HCT116 (cell line): ENCODE results near the gene OTOGL. TPM values are rescaled to one million over a fixed set of nuclear protein-coding genes. Genes with fewer than 3 reads are reported as not detected.

Source experiments
- ATAC-seq: fragments of 200-7000 bp; cut with Tn5 transposase; 2 replicates; pipeline ENCODE4 v1.9.1; 2020; ENCODE audit warnings: mild to moderate bottlenecking, moderate library complexity
- BruUV-seq: library from RNA; stranded (reverse); fragments of 400-500 nt; replicated peaks from 2 replicates; lab custom pipeline; 2021; lab: Mats Ljungman, UMichigan
- CTCF ChIA-PET: fragments of 300-600 bp; sonication (Branson Sonifier 250); formaldehyde crosslinking; loops from one replicate; lab custom pipeline; 2021; ENCODE audit warnings: antibody characterized with exemption; lab: Charles Lee
- POLR2A ChIA-PET: fragments of 300-600, 350-600 bp; sonication (Branson Sonifier 250); formaldehyde crosslinking; loops from one replicate; lab custom pipeline; 2021; ENCODE audit warnings: antibody characterized with exemption; lab: Charles Lee
- RAD21 ChIA-PET, 2 experiments: fragments of 300-600 bp; sonication (Branson Sonifier 250); formaldehyde crosslinking; loops; one replicate each; lab custom pipeline; 2023; ENCODE audit warnings: low total read pairs in 2 of 2; ENCODE audit not compliant: uncharacterized antibody in 2 of 2, unreplicated experiment in 2 of 2, low non-redundant PET in 1 of 2; lab: Charles Lee
- DNase-seq: peaks from one replicate; pipeline ENCODE4 v3.0.0-alpha.2; 2010; ENCODE audit warnings: low read depth, low spot score
- H2AFZ ChIP-seq: fragments of 200-600 bp; shearing (Covaris generic), sonication (generic); 2 replicates; pipeline ENCODE4 v1.6.1; 2017; ENCODE audit warnings: low read depth, mixed run types, mixed read lengths, antibody characterized with exemption, low read length; ENCODE audit not compliant: poor library complexity, severe bottlenecking
- H3K27ac ChIP-seq: 2 replicates; pipeline ENCODE4 v1.5.1; 2012; ENCODE audit warnings: low read depth, low read length
- H3K27me3 ChIP-seq: fragments of 200-600 bp; sonication (generic); 2 replicates; pipeline ENCODE4 v1.6.1; 2016; ENCODE audit warnings: mixed run types, low read length, mixed read lengths; ENCODE audit not compliant: insufficient read depth
- H3K36me3 ChIP-seq, 2 experiments: fragments of 200-500 bp in 1 of 2; fragments of 200-600 bp in 1 of 2; sonication (Bioruptor generic) in 1 of 2; sonication (generic) in 1 of 2; 2 replicates each; pipeline versions ENCODE4 v1.5.1 to v1.6.1; 2014 to 2016; ENCODE audit warnings: low read length in 2 of 2, inconsistent platforms in 1 of 2, mixed read lengths in 1 of 2, mixed run types in 1 of 2; ENCODE audit not compliant: insufficient read depth in 2 of 2, control insufficient read depth in 1 of 2
- H3K4me1 ChIP-seq, 2 experiments: fragments of 200-600 bp in 1 of 2; sonication (generic) in 1 of 2; 2 replicates each; pipeline versions ENCODE4 v1.5.1 to v1.6.1; 2012 to 2017; ENCODE audit warnings: low read length in 2 of 2, inconsistent platforms in 1 of 2, mild to moderate bottlenecking in 1 of 2, mixed read lengths in 1 of 2, mixed run types in 1 of 2, moderate library complexity in 1 of 2; ENCODE audit not compliant: insufficient read depth in 2 of 2, control insufficient read depth in 1 of 2
- H3K4me2 ChIP-seq: fragments of 200-600 bp; sonication (generic); 2 replicates; pipeline ENCODE4 v1.6.1; 2017; ENCODE audit warnings: mixed run types, low read length, mixed read lengths
- H3K4me3 ChIP-seq, 2 experiments: fragments of 200-600 bp in 1 of 2; sonication (generic) in 1 of 2; replicated peaks in 1 of 2; 2 replicates each; pipeline ENCODE4 v1.5.1; 2011 to 2016; ENCODE audit warnings: low read length in 2 of 2, control low read depth in 1 of 2, low read depth in 1 of 2, mild to moderate bottlenecking in 1 of 2, mixed read lengths in 1 of 2, mixed run types in 1 of 2
- H3K79me2 ChIP-seq: fragments of 200-600 bp; sonication (generic); 2 replicates; pipeline ENCODE4 v1.6.1; 2017; ENCODE audit warnings: mild to moderate bottlenecking, mixed run types, low read length, moderate library complexity, mixed read lengths; ENCODE audit not compliant: insufficient read depth
- H3K9ac ChIP-seq: fragments of 200-600 bp; sonication (generic); 2 replicates; pipeline ENCODE4 v1.6.1; 2016; ENCODE audit warnings: low read length, mixed read lengths
- H3K9me2 ChIP-seq: fragments of 200-600 bp; sonication (generic), shearing (Covaris generic); 2 replicates; pipeline ENCODE4 v1.6.1; 2017; ENCODE audit warnings: mixed run types, mild to moderate bottlenecking, moderate library complexity; ENCODE audit not compliant: insufficient read depth
- H3K9me3 ChIP-seq, 2 experiments: fragments of 200-500 bp in 1 of 2; fragments of 200-600 bp in 1 of 2; sonication (Bioruptor generic) in 1 of 2; sonication (generic) in 1 of 2; 2 replicates each; pipeline ENCODE4 v1.6.1; 2014 to 2017; ENCODE audit warnings: low read length in 2 of 2, mixed read lengths in 2 of 2, inconsistent platforms in 1 of 2, low read depth in 1 of 2, mild to moderate bottlenecking in 1 of 2, mixed run types in 1 of 2, moderate library complexity in 1 of 2; ENCODE audit not compliant: control insufficient read depth in 1 of 2, insufficient read depth in 1 of 2
- H4K20me1 ChIP-seq: fragments of 200-600 bp; sonication (generic), shearing (Covaris generic); 2 replicates; pipeline ENCODE4 v1.6.1; 2017; ENCODE audit warnings: mixed run types, mild to moderate bottlenecking, moderate library complexity; ENCODE audit not compliant: insufficient read depth
- ATF3 ChIP-seq: IDR thresholded peaks from 2 replicates; pipeline ENCODE4 v1.6.1; 2012
- CBX3 ChIP-seq: IDR thresholded peaks from 2 replicates; pipeline ENCODE4 v1.6.1; 2012; ENCODE audit warnings: low read depth
- CEBPB ChIP-seq: IDR thresholded peaks from 2 replicates; pipeline ENCODE4 v1.6.1; 2012; ENCODE audit warnings: low read depth
- EZH2 ChIP-seq: fragments of 200-600 bp; sonication (generic); IDR thresholded peaks from 2 replicates; pipeline ENCODE4 v1.6.1; 2017; ENCODE audit warnings: antibody characterized with exemption, mixed run types
- EZH2phosphoT487 ChIP-seq: fragments of 200-600 bp; IDR thresholded peaks from 2 replicates; pipeline ENCODE4 v1.6.1; 2018; ENCODE audit warnings: antibody characterized with exemption, borderline replicate concordance
- FOSL1 ChIP-seq: IDR thresholded peaks from 2 replicates; pipeline ENCODE4 v1.6.1; 2012; ENCODE audit warnings: low read depth
- JUND ChIP-seq: IDR thresholded peaks from 2 replicates; pipeline ENCODE4 v1.6.1; 2012
- MAX ChIP-seq: IDR thresholded peaks from 2 replicates; pipeline ENCODE4 v1.6.1; 2012
- POLR2A ChIP-seq: IDR thresholded peaks from 2 replicates; pipeline ENCODE4 v1.7.0; 2011; ENCODE audit warnings: borderline replicate concordance; ENCODE audit not compliant: insufficient read depth, insufficient read length; ENCODE audit errors: extremely low read depth
- POLR2AphosphoS5 ChIP-seq: IDR thresholded peaks from 2 replicates; pipeline ENCODE4 v1.6.1; 2011; ENCODE audit warnings: mild to moderate bottlenecking, low read depth, low read length, moderate library complexity
- RAD21 ChIP-seq: IDR thresholded peaks from 2 replicates; pipeline ENCODE4 v1.6.1; 2012; ENCODE audit warnings: low read depth, mild to moderate bottlenecking
- SIN3A ChIP-seq: IDR thresholded peaks from 2 replicates; pipeline ENCODE4 v1.6.1; 2012; ENCODE audit warnings: low read depth
- SP1 ChIP-seq: IDR thresholded peaks from 2 replicates; pipeline ENCODE4 v1.6.1; 2012; ENCODE audit warnings: low read depth
- SRF ChIP-seq: IDR thresholded peaks from 2 replicates; pipeline ENCODE4 v1.6.1; 2012; ENCODE audit warnings: low read depth
- TCF7L2 ChIP-seq: IDR thresholded peaks from 2 replicates; pipeline ENCODE4 v1.7.0; 2011; ENCODE audit warnings: borderline replicate concordance, inconsistent platforms; ENCODE audit not compliant: insufficient read depth, insufficient read length; ENCODE audit errors: extremely low read depth
- YY1 ChIP-seq: IDR thresholded peaks from 2 replicates; pipeline ENCODE4 v1.6.1; 2011; ENCODE audit warnings: low read length, low read depth, moderate library complexity, mild to moderate bottlenecking; ENCODE audit not compliant: insufficient replicate concordance; ENCODE audit errors: extremely low read depth
- ZBTB33 ChIP-seq: IDR thresholded peaks from 2 replicates; pipeline ENCODE4 v1.6.1; 2011; ENCODE audit warnings: mild to moderate bottlenecking, low read length, moderate library complexity; ENCODE audit not compliant: insufficient replicate concordance; ENCODE audit errors: extremely low read depth
- ZFX ChIP-seq: fragments of 450-650 bp; IDR thresholded peaks from 2 replicates; pipeline ENCODE4 v1.6.1; 2017
- ZNF274 ChIP-seq: fragments of 200-500 bp; sonication (Bioruptor generic); IDR thresholded peaks from 2 replicates; pipeline ENCODE4 v1.6.1; 2014; ENCODE audit warnings: mild to moderate bottlenecking, low read depth, low read length, inconsistent platforms
- intact Hi-C: fragments of 100-400 bp; cut with micrococcal nuclease; formaldehyde crosslinking; loops from 2 replicates; pipeline ENCODE4 v1.10.0; 2022
- total RNA-seq: library from RNA; stranded (reverse); gene quantifications from one replicate; pipeline ENCODE4 v1.2.1, GENCODE V29; 2021; ENCODE audit not compliant: unreplicated experiment

OTOGL gene
- total RNA-seq, 1 experiment from 2014 or later: not detected

GRCh38 chr12:80356097-80356496 lies 256.8 kb downstream of the OTOGL start:
- RAD21 ChIA-PET: no interaction called here
- no peaks in the 10 kb centered on the region for H3K79me2 ChIP-seq
- TF ChIP-seq TCF7L2 (no peak), SIN3A (no peak), POLR2A (no peak), CEBPB (no peak), ZBTB33 (no peak), SRF (no peak), POLR2AphosphoS5 (no peak), ATF3 (no peak), SP1 (no peak), EZH2 (no peak), ZFX (no peak), JUND (no peak), FOSL1 (no peak), CBX3 (no peak), MAX (no peak), EZH2phosphoT487 (no peak), RAD21 (no peak), ZNF274 (no peak), YY1 (no peak)
- TF ChIP-seq, all 23 proteins: peak for 0
- Histone ChIP-seq H3K27ac (no peak overlapping the region), H3K9me2 (no peaks in the 10 kb centered on the region), H4K20me1 (no peaks in the 10 kb centered on the region), H3K4me3 (no peak overlapping the region), H3K27me3 (no peaks in the 10 kb centered on the region), H3K36me3 (no peaks in the 10 kb centered on the region), H2AFZ (no peak overlapping the region), H3K9me3 (no peaks in the 10 kb centered on the region), H3K4me2 (no peak overlapping the region), H3K4me1 (no peaks in the 10 kb centered on the region), H3K9ac (no peak overlapping the region)
- ChIA-PET POLR2A (no interaction called here), CTCF (no interaction called here)
- DNase-seq (no peak), ATAC-seq (no peak)
- intact Hi-C loops: no loop called here
- no TSS peak for BruUV-seq
